ENCODE measurements around the gene DMRTC1B. TPM values are rescaled to one million over a fixed set of nuclear protein-coding genes. Genes with fewer than 3 reads are reported as not detected.
"Not testable (repeated sequence)": the region's sequence is repeated elsewhere in the genome, so short reads cannot be mapped to it uniquely, and the experiment has no call there.

Gene DMRTC1B
- total and polyA plus RNA-seq, 4 donors: 0.19 TPM; not detected in 3

DNA sequence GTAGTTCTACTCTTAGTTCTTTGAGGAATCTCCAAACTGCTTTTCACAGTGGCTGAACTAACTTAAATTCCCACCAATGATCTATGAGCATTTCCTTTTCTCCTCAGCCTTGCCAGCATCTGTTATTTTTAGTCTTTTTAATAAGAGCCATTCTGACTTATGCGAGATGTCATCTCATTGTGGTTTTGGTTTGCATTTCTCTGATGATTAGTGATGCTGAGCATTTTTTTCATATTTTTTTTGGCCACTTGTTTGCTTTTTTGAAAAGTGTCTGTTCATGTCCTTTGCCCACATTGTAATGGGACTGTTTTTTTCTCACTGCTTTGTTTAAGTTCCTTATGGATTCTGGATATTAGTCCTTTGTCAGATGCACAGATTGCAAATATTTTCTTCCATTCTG is 41.1 kb upstream of the DMRTC1B start:
- Histone ChIP-seq H3K9me3 (ENCODE audit: control insufficient read depth in 4 of 4, low read length in 3 of 4) (no peaks in the 10 kb centered on the region), H3K36me3 (ENCODE audit: control insufficient read depth in 4 of 4, insufficient read depth in 3 of 4, low read depth in 1 of 4, low read length in 3 of 4) (no peaks in the 10 kb centered on the region), H3K27me3 (ENCODE audit: control insufficient read depth in 4 of 4, insufficient read depth in 4 of 4, low read length in 3 of 4) (no peaks in the 10 kb centered on the region), H3K4me1 (ENCODE audit: control insufficient read depth in 4 of 4, insufficient read depth in 4 of 4, low read length in 3 of 4) (no peaks in the 10 kb centered on the region), H3K27ac (ENCODE audit: low read depth in 1 of 2, low read length in 2 of 2) (no peak overlapping the region), H3K9ac (ENCODE audit: low read depth in 1 of 2, low read length in 2 of 2) (no peak overlapping the region), H3K4me3 (ENCODE audit: low read depth in 1 of 3, low read length in 3 of 3) (no peak overlapping the region)
- TF ChIP-seq, protein P1, sequence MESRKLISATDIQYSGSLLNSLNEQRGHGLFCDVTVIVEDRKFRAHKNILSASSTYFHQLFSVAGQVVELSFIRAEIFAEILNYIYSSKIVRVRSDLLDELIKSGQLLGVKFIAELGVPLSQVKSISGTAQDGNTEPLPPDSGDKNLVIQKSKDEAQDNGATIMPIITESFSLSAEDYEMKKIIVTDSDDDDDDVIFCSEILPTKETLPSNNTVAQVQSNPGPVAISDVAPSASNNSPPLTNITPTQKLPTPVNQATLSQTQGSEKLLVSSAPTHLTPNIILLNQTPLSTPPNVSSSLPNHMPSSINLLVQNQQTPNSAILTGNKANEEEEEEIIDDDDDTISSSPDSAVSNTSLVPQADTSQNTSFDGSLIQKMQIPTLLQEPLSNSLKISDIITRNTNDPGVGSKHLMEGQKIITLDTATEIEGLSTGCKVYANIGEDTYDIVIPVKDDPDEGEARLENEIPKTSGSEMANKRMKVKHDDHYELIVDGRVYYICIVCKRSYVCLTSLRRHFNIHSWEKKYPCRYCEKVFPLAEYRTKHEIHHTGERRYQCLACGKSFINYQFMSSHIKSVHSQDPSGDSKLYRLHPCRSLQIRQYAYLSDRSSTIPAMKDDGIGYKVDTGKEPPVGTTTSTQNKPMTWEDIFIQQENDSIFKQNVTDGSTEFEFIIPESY (IDR thresholded peaks at IDR 0.05): no peak
- TF ChIP-seq JUND (IDR thresholded peaks at IDR 0.05) (no peak), SP1 (IDR thresholded peaks at IDR 0.05) (no peak), EGR1 (IDR thresholded peaks at IDR 0.05; ENCODE audit: low read depth in 2 of 2) (no peak)
- TF ChIP-seq, protein P2, sequence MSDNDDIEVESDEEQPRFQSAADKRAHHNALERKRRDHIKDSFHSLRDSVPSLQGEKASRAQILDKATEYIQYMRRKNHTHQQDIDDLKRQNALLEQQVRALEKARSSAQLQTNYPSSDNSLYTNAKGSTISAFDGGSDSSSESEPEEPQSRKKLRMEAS (IDR thresholded peaks at IDR 0.05): no peak
- DNase-seq (ENCODE audit: low spot score): no peak
- 78% methylated on average over 1 of the region's 1 CpG for WGBS

DNA sequence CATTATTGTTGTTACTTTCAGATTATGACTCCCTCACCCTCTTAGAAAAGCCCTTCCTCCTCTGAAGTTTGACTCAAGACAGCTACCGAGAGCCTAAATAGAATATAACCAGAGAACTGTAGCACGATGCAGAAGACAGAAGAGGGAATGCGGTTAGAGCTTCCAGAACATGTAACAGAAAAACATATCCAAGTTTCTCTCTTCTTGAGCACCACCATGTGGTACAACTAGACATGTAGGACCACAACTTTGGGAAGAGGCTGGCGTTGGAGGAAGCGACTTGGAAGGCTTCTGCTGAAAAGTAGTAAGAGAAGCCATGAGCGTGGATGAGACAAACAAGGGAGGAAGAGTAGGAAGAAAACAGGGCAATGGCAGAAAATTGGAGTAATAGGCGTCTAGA is 31.1 kb upstream of the DMRTC1B start:
- H3K27ac ChIP-seq (ENCODE audit: low read depth in 1 of 2, low read length in 2 of 2); DNase-seq (ENCODE audit: low spot score); H3K36me3 ChIP-seq (ENCODE audit: control insufficient read depth in 4 of 4, insufficient read depth in 3 of 4, low read depth in 1 of 4, low read length in 3 of 4); H3K4me1 ChIP-seq (ENCODE audit: control insufficient read depth in 4 of 4, insufficient read depth in 4 of 4, low read length in 3 of 4); H3K4me3 ChIP-seq (ENCODE audit: low read depth in 1 of 3, low read length in 3 of 3); H3K9me3 ChIP-seq (ENCODE audit: control insufficient read depth in 4 of 4, low read length in 3 of 4); H3K27me3 ChIP-seq (ENCODE audit: control insufficient read depth in 4 of 4, insufficient read depth in 4 of 4, low read length in 3 of 4); H3K9ac ChIP-seq (ENCODE audit: low read depth in 1 of 2, low read length in 2 of 2): not testable (repeated sequence)
- no CpG with 5 or more reads among the region's 7 CpGs for WGBS

DNA sequence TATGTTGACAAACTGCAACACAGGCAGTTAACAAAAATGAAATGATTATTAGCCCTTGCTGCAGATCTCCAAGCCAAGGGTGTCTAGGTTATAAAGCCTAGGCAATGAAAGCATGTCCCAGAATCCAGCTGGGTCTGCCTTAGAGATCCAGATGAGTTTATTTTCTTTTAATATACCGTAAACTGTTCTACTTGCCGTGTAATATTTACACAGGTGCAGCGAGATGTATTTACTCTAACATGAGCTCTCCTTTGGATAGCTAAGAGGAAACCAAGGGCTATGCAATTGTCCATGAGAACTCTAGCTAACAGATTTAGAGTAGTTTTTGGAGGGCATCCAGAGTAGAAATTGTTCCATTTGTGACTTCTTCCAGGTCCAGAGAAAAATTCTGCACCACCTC is 28.1 kb upstream of the DMRTC1B start:
- not testable (repeated sequence) for H3K36me3 ChIP-seq (ENCODE audit: control insufficient read depth in 4 of 4, insufficient read depth in 3 of 4, low read depth in 1 of 4, low read length in 3 of 4); DNase-seq (ENCODE audit: low spot score); H3K27me3 ChIP-seq (ENCODE audit: control insufficient read depth in 4 of 4, insufficient read depth in 4 of 4, low read length in 3 of 4); H3K4me3 ChIP-seq (ENCODE audit: low read depth in 1 of 3, low read length in 3 of 3); H3K27ac ChIP-seq (ENCODE audit: low read depth in 1 of 2, low read length in 2 of 2); H3K9ac ChIP-seq (ENCODE audit: low read depth in 1 of 2, low read length in 2 of 2); H3K4me1 ChIP-seq (ENCODE audit: control insufficient read depth in 4 of 4, insufficient read depth in 4 of 4, low read length in 3 of 4); H3K9me3 ChIP-seq (ENCODE audit: control insufficient read depth in 4 of 4, low read length in 3 of 4)
- WGBS: no CpG with 5 or more reads among the region's 3 CpGs

DNA sequence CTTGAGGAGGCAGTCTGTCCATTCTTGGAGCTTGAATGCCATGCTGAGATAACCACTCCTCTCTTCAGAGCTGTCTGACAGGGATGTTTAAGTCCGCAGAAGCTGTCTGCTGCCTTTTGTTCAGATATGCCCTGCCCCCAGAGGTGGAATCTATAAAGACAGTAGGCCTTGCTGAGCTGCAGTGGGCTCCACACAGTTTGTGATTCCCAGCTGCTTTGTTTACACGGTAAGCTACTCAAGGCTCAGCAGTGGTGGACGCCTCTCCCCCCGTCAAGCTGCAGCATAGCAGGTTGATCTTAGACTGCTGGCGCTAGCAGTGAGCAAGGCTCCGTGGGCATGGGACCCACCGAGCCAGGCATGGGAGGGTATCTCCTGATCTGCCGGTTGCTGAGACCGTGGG is 16.2 kb upstream of the DMRTC1B start:
- not testable (repeated sequence) for H3K4me3 ChIP-seq (ENCODE audit: low read depth in 1 of 3, low read length in 3 of 3); DNase-seq (ENCODE audit: low spot score); H3K36me3 ChIP-seq (ENCODE audit: control insufficient read depth in 4 of 4, insufficient read depth in 3 of 4, low read depth in 1 of 4, low read length in 3 of 4); H3K27ac ChIP-seq (ENCODE audit: low read depth in 1 of 2, low read length in 2 of 2); H3K27me3 ChIP-seq (ENCODE audit: control insufficient read depth in 4 of 4, insufficient read depth in 4 of 4, low read length in 3 of 4); H3K9me3 ChIP-seq (ENCODE audit: control insufficient read depth in 4 of 4, low read length in 3 of 4); H3K4me1 ChIP-seq (ENCODE audit: control insufficient read depth in 4 of 4, insufficient read depth in 4 of 4, low read length in 3 of 4); H3K9ac ChIP-seq (ENCODE audit: low read depth in 1 of 2, low read length in 2 of 2)
- no CpG with 5 or more reads among the region's 9 CpGs for WGBS

DNA sequence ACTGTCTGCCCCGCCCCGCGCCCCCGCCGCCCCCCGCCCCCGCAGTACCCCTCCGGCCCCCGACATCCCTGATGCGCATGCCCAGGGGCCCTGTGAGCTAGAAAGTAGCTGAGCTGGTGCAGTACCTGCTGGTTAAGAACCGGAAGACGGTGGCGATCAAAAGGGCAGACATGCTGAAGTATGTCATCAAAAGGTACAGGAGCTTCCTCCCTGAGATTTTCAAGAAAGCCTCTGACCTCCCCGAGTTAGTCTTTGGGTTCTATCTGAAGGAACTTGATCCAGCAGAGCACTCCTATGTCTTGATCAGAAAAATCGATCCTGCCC is 739 bp downstream of the DMRTC1B start:
- H3K4me3 ChIP-seq (ENCODE audit: low read depth in 1 of 3, low read length in 3 of 3): not testable (repeated sequence)

DNA sequence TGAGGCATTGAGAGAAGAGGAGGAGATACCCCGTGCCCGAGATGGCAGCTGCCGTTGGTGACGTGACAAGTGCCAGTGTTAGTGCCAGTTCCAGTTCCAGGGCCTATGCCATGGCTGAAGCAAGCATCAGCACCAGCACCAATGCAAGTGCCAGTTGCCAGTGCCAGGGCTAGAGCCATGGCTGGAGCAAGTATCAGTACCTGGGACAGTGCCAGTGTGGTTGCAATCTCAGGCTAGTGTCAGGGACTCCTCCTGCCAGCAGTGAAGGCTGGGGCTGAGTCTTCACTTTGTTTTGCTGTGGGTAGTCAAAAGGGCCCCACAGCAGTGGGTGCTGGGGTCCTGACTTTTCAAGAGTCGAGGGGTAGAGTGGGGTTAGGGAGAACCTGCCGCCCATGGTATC is 1.5 kb downstream of the DMRTC1B start:
- H3K36me3 ChIP-seq (ENCODE audit: control insufficient read depth in 4 of 4, insufficient read depth in 3 of 4, low read depth in 1 of 4, low read length in 3 of 4); H3K27me3 ChIP-seq (ENCODE audit: control insufficient read depth in 4 of 4, insufficient read depth in 4 of 4, low read length in 3 of 4); H3K4me1 ChIP-seq (ENCODE audit: control insufficient read depth in 4 of 4, insufficient read depth in 4 of 4, low read length in 3 of 4); DNase-seq (ENCODE audit: low spot score); H3K27ac ChIP-seq (ENCODE audit: low read depth in 1 of 2, low read length in 2 of 2); H3K9ac ChIP-seq (ENCODE audit: low read depth in 1 of 2, low read length in 2 of 2); H3K9me3 ChIP-seq (ENCODE audit: control insufficient read depth in 4 of 4, low read length in 3 of 4); H3K4me3 ChIP-seq (ENCODE audit: low read depth in 1 of 3, low read length in 3 of 3): not testable (repeated sequence)
- no CpG with 5 or more reads among the region's 6 CpGs for WGBS

More for the DNA sequence above, 739 bp downstream of the DMRTC1B start:
- H3K27me3 ChIP-seq (ENCODE audit: control insufficient read depth in 4 of 4, insufficient read depth in 4 of 4, low read length in 3 of 4); DNase-seq (ENCODE audit: low spot score); H3K9me3 ChIP-seq (ENCODE audit: control insufficient read depth in 4 of 4, low read length in 3 of 4); H3K27ac ChIP-seq (ENCODE audit: low read depth in 1 of 2, low read length in 2 of 2); H3K4me1 ChIP-seq (ENCODE audit: control insufficient read depth in 4 of 4, insufficient read depth in 4 of 4, low read length in 3 of 4); H3K36me3 ChIP-seq (ENCODE audit: control insufficient read depth in 4 of 4, insufficient read depth in 3 of 4, low read depth in 1 of 4, low read length in 3 of 4); H3K9ac ChIP-seq (ENCODE audit: low read depth in 1 of 2, low read length in 2 of 2): not testable (repeated sequence)
- WGBS: no CpG with 5 or more reads among the region's 15 CpGs

DNA sequence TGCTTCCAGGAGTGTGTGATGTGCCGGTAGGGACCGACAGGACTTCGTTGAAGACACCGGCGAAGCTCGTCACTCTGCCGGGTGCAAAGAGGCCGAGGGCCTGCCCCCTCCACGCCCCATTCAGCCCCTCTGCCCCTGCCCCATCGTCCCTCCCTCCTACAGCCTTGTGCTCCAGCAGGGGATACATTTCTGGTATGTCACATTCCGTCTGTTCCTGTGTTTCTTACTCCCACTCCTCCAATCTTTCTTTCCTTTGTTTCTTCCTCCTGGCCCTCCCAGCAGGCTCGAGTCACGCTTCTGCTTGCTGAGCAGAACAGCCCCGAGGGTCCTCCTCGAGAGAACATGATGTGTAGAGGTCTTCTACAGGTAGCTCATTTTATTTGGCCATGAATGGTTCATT is 5.9 kb downstream of the DMRTC1B start, which contains the start of gene FAM236B:
TSS of gene FAM236B (minus strand) at position 101 of the 400 bp plus-strand sequence. CDS start at position 1, 100 bp downstream.
- WGBS: no CpG with 5 or more reads among the region's 15 CpGs
- H3K4me3 ChIP-seq (ENCODE audit: low read depth in 1 of 3, low read length in 3 of 3); H3K9me3 ChIP-seq (ENCODE audit: control insufficient read depth in 4 of 4, low read length in 3 of 4); H3K4me1 ChIP-seq (ENCODE audit: control insufficient read depth in 4 of 4, insufficient read depth in 4 of 4, low read length in 3 of 4); H3K36me3 ChIP-seq (ENCODE audit: control insufficient read depth in 4 of 4, insufficient read depth in 3 of 4, low read depth in 1 of 4, low read length in 3 of 4); H3K9ac ChIP-seq (ENCODE audit: low read depth in 1 of 2, low read length in 2 of 2); H3K27me3 ChIP-seq (ENCODE audit: control insufficient read depth in 4 of 4, insufficient read depth in 4 of 4, low read length in 3 of 4); DNase-seq (ENCODE audit: low spot score); H3K27ac ChIP-seq (ENCODE audit: low read depth in 1 of 2, low read length in 2 of 2): not testable (repeated sequence)

All from liver (tissue), 9 donors.